ENCODE data around the gene ZNF20.

Gene ZNF20

GRCh38 chr19:12139885-12140544, at the start of gene ZNF20:
ZNF20 (minus strand) TSS chr19:12140350; CDS start chr19:12140182, 168 bp downstream.
- peak; percentile 88 for DNase-seq (ENCODE audit: low read depth)
- peak within 1 kb of the TSS; percentile 67 for H3K4me3 ChIP-seq (ENCODE audit: low read depth, low read length)
- no peak for TF ChIP-seq CTCF (IDR thresholded peaks at IDR 0.05; ENCODE audit: control insufficient read depth, extremely low read depth, insufficient read depth)

DNA sequence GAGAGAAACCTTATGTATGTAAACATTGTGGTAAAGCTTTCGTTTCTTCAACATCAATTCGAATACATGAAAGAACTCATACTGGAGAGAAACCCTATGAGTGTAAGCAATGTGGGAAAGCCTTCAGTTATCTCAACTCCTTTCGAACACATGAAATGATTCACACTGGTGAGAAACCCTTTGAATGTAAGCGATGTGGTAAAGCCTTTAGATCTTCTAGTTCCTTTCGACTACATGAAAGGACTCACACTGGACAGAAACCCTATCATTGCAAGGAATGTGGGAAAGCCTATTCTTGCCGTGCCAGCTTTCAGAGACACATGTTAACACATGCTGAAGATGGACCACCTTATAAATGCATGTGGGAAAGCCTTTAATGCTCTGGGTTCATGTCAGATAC, 47.5 kb upstream of the ZNF20 start:
- no peak for DNase-seq (ENCODE audit: low read depth)
- H3K4me3 ChIP-seq (ENCODE audit: low read depth, low read length): no peak overlapping the region
- TF ChIP-seq CTCF (IDR thresholded peaks at IDR 0.05; ENCODE audit: control insufficient read depth, extremely low read depth, insufficient read depth): no peak

DNA sequence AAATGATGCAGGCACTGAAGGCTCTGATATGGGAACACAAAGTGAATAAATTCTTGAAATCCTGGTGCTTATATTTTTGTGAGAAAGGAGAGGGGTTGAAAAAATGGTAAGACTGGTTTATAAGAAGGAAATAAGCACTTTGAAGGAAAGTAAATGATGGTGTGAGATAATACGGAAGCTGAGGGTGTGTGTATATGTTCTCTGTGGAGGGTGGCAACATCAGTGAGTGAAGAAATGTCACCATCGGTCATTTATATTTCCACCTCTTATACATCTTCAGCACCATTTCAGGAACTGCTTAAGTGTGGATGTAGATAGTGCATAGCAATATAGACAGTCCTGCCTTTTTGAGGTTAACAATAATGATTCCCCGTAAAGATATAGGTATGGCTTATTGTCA, 40.2 kb upstream of the ZNF20 start:
- no peak overlapping the region for H3K4me3 ChIP-seq (ENCODE audit: low read depth, low read length)
- DNase-seq (ENCODE audit: low read depth): no peak
- no peak for TF ChIP-seq CTCF (IDR thresholded peaks at IDR 0.05; ENCODE audit: control insufficient read depth, extremely low read depth, insufficient read depth)

DNA sequence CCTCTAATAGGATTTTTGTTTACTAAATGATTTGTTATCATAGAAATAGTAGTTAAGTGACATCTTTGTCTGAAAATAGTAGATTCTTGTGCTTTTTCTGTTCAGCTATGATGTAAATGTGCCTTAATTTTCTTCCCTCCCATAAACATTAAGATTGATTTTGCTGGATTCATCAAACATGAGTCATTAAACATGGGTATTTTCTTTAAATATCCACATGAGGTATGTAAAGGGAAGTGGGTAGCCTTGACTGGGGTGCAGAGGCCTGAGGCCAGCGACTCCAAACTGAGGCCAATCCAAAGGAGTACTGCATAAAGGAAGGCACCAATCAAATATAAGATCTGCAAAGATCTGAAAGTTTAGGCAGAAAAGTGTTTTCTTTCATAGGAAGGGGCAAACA, 26.5 kb upstream of the ZNF20 start:
- no peak for DNase-seq (ENCODE audit: low read depth)
- no peak overlapping the region for H3K4me3 ChIP-seq (ENCODE audit: low read depth, low read length)
- TF ChIP-seq CTCF (IDR thresholded peaks at IDR 0.05; ENCODE audit: control insufficient read depth, extremely low read depth, insufficient read depth): no peak

- DNase-seq (ENCODE audit: low read depth): no peak
- peak overlapping the region; percentile 82 for H3K4me3 ChIP-seq (ENCODE audit: low read depth, low read length)
- TF ChIP-seq CTCF (IDR thresholded peaks at IDR 0.05; ENCODE audit: control insufficient read depth, extremely low read depth, insufficient read depth): no peak
These were observed 23.7 kb upstream of the ZNF20 start for GRCh38 chr19:12163826-12164225.

DNA sequence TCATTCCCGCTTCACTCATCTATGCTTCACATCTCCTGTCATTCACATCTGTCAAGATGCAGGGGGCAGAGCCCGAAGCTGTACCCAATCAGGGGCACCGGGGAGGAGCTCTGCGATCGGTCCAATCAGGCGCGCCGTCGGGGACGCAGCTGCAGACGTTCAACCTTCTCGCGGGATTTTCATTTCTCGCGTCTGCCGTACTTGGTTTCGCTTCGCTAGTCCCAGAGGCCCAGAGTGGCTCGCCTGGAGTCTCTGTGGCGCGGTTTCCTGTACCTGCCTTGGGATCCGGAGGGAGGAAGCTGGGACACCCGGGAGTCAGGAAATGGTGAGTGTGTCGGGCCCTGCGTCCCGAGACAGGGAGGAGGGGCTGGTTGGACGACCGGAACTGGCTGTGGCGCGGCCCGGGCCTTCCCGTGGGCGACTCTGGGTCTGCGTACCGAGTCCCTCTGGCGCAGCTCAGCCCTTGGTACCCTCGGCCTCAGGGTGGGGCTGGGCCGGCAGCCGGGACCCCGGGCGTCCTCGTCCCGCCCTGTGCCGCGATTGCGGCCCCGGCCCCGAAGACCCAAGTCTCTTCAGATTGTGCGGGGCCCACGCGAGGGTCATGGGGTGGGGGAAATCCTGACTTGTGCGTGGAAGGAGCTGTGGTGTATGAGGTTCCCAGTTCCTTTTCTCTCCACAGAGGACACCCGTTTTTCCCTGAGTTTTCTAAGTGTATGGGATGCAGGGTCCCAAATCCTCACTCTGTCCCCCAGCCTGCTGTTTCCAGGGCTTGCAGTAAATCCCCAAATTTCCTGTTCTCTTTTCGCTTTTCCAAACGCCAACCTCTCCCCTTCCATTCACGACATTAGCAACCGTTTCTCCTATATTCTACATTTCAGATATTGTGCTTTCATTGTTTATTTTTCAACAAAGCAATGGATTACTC, 23.0 kb upstream of the ZNF20 start, which contains the start of gene ZNF136:
ZNF136 (plus strand) TSS at position 215 of the 925 bp plus-strand sequence; CDS start at position 323, 108 bp downstream.
- H3K4me3 ChIP-seq (ENCODE audit: low read depth, low read length): peak within 1 kb of the TSS; percentile 82
- DNase-seq (ENCODE audit: low read depth): peak; percentile 83
- no peak for TF ChIP-seq CTCF (IDR thresholded peaks at IDR 0.05; ENCODE audit: control insufficient read depth, extremely low read depth, insufficient read depth)

Measured in LNCaP clone FGC (cell line).